Panc1 (cell line): ENCODE measurements around the gene MYO5B. TPM values are rescaled to one million over a fixed set of nuclear protein-coding genes. Genes with fewer than 3 reads are reported as not detected.

Experiments used
- ATAC-seq: fragments of 200-7000 bp; cut with Tn5 transposase; 2 replicates; pipeline ENCODE4 v1.9.1; 2020; ENCODE audit warnings: mild to moderate bottlenecking, moderate library complexity
- BruUV-seq: library from RNA; stranded (reverse); fragments of 400-500 nt; replicated peaks from 2 replicates; lab custom pipeline; 2021; lab: Mats Ljungman, UMichigan
- CTCF ChIA-PET: fragments of 300-600 bp; sonication (Branson Sonifier 250); formaldehyde crosslinking; loops from one replicate; lab custom pipeline; 2022; ENCODE audit warnings: antibody characterized with exemption; lab: Charles Lee
- POLR2A ChIA-PET: fragments of 300-600 bp; sonication (Branson Sonifier 250); formaldehyde crosslinking; loops from one replicate; lab custom pipeline; 2022; ENCODE audit warnings: antibody characterized with exemption; lab: Charles Lee
- DNase-seq: peaks from one replicate; pipeline ENCODE4 v3.0.0-alpha.2; 2010; ENCODE audit warnings: low read depth, low spot score
- H3K27ac ChIP-seq: 2 replicates; pipeline ENCODE4 v1.5.1; 2011; ENCODE audit warnings: mild to moderate bottlenecking, low read length, inconsistent platforms
- H3K27me3 ChIP-seq: fragments of 200-500 bp; sonication (Bioruptor generic); 2 replicates; pipeline ENCODE4 v1.6.0; 2014; ENCODE audit warnings: low read length, inconsistent platforms; ENCODE audit not compliant: control insufficient read depth, insufficient read depth
- H3K36me3 ChIP-seq: fragments of 200-500 bp; sonication (Bioruptor generic); 2 replicates; pipeline ENCODE4 v1.5.1; 2014; ENCODE audit warnings: inconsistent platforms, mild to moderate bottlenecking, low read length, moderate library complexity; ENCODE audit not compliant: control insufficient read depth, insufficient read depth
- H3K4me1 ChIP-seq: 2 replicates; pipeline ENCODE4 v1.5.1; 2011; ENCODE audit warnings: inconsistent platforms, mild to moderate bottlenecking, low read length, moderate library complexity; ENCODE audit not compliant: control insufficient read depth, insufficient read depth
- H3K4me3 ChIP-seq, 2 experiments: 2 replicates each; pipeline ENCODE4 v1.5.1; 2011 to 2012; ENCODE audit warnings: low read depth in 2 of 2, low read length in 2 of 2, mild to moderate bottlenecking in 2 of 2, inconsistent platforms in 1 of 2, moderate library complexity in 1 of 2
- H3K9me3 ChIP-seq: fragments of 200-500 bp; sonication (Bioruptor generic); 2 replicates; pipeline ENCODE4 v1.5.1; 2014; ENCODE audit warnings: low read depth, mild to moderate bottlenecking, inconsistent platforms, low read length, moderate library complexity; ENCODE audit not compliant: control insufficient read depth, insufficient read depth
- POLR2AphosphoS5 ChIP-seq: IDR thresholded peaks from 2 replicates; pipeline ENCODE4 v1.6.1; 2012; ENCODE audit warnings: mild to moderate bottlenecking, low read depth, low read length, moderate library complexity
- SIN3A ChIP-seq: IDR thresholded peaks from 2 replicates; pipeline ENCODE4 v1.6.1; 2012; ENCODE audit warnings: low read depth, mild to moderate bottlenecking, low read length, moderate library complexity, borderline replicate concordance; ENCODE audit not compliant: insufficient read depth
- TCF7L2 ChIP-seq: IDR thresholded peaks from 2 replicates; pipeline ENCODE4 v1.6.1; 2011; ENCODE audit warnings: mild to moderate bottlenecking, low read depth, low read length, inconsistent platforms
- in situ Hi-C: cut with HindIII; loops from 2 replicates; pipeline ENCODE4 v1.10.0; 2016; ENCODE audit warnings: low sequenced_read_pairs, low pct_unique_long_range_greater_than_20kb
- intact Hi-C: fragments of 100-400 bp; cut with micrococcal nuclease; formaldehyde crosslinking; loops from one replicate; pipeline ENCODE4 v1.10.0; 2022; ENCODE audit not compliant: unreplicated experiment
- total RNA-seq: library from RNA; stranded (reverse); gene quantifications from one replicate; pipeline ENCODE4 v1.2.1, GENCODE V29; 2021; ENCODE audit not compliant: unreplicated experiment
- TF ChIP-seq, protein P1 (sequence below): fragments of 450-650 bp; IDR thresholded peaks from 2 replicates; pipeline ENCODE4 v1.5.1; 2017; ENCODE audit warnings: mild to moderate bottlenecking
- TF ChIP-seq, protein P2 (sequence below), 2 experiments: IDR thresholded peaks; 2 replicates each; pipeline ENCODE4 v1.6.1; 2011 to 2012; ENCODE audit warnings: low read depth in 2 of 2, control low read depth in 1 of 2, low read length in 1 of 2, mild to moderate bottlenecking in 1 of 2, moderate library complexity in 1 of 2; ENCODE audit not compliant: insufficient read depth in 1 of 2

MYO5B gene
- total RNA-seq, 1 experiment from 2014 or later = 0.31 TPM

DNA sequence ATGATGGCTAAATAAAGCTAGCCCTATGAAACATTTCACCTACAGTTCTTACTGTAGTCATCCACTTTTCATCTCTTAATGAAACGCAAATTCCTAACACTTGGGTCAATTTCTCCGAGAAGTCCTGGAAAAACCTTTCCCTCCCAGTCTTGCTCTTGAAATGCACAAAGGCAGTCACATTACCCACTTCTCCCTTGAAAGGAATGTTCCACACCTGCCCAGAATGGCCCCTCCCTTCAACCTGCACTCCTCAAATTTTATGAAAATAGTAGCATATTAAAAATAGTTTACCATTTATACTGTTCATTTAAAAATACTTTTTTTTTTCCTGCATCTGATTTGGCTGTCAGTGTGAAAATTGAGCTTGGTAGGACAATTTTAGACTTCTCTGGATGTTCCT lies 316.9 kb downstream of the MYO5B start:
- ChIA-PET CTCF (no interaction called here), POLR2A (no interaction called here)
- in situ Hi-C loops (no loop called here), intact Hi-C loops (no loop called here)
- ATAC-seq = no peak
- no peak for DNase-seq
- no peaks in the 10 kb centered on the region for H3K9me3 ChIP-seq
- TF ChIP-seq POLR2AphosphoS5 (no peak), SIN3A (no peak), TCF7L2 (no peak)
- TF ChIP-seq, protein P1, sequence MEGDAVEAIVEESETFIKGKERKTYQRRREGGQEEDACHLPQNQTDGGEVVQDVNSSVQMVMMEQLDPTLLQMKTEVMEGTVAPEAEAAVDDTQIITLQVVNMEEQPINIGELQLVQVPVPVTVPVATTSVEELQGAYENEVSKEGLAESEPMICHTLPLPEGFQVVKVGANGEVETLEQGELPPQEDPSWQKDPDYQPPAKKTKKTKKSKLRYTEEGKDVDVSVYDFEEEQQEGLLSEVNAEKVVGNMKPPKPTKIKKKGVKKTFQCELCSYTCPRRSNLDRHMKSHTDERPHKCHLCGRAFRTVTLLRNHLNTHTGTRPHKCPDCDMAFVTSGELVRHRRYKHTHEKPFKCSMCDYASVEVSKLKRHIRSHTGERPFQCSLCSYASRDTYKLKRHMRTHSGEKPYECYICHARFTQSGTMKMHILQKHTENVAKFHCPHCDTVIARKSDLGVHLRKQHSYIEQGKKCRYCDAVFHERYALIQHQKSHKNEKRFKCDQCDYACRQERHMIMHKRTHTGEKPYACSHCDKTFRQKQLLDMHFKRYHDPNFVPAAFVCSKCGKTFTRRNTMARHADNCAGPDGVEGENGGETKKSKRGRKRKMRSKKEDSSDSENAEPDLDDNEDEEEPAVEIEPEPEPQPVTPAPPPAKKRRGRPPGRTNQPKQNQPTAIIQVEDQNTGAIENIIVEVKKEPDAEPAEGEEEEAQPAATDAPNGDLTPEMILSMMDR = no peak
- TF ChIP-seq, protein P2, sequence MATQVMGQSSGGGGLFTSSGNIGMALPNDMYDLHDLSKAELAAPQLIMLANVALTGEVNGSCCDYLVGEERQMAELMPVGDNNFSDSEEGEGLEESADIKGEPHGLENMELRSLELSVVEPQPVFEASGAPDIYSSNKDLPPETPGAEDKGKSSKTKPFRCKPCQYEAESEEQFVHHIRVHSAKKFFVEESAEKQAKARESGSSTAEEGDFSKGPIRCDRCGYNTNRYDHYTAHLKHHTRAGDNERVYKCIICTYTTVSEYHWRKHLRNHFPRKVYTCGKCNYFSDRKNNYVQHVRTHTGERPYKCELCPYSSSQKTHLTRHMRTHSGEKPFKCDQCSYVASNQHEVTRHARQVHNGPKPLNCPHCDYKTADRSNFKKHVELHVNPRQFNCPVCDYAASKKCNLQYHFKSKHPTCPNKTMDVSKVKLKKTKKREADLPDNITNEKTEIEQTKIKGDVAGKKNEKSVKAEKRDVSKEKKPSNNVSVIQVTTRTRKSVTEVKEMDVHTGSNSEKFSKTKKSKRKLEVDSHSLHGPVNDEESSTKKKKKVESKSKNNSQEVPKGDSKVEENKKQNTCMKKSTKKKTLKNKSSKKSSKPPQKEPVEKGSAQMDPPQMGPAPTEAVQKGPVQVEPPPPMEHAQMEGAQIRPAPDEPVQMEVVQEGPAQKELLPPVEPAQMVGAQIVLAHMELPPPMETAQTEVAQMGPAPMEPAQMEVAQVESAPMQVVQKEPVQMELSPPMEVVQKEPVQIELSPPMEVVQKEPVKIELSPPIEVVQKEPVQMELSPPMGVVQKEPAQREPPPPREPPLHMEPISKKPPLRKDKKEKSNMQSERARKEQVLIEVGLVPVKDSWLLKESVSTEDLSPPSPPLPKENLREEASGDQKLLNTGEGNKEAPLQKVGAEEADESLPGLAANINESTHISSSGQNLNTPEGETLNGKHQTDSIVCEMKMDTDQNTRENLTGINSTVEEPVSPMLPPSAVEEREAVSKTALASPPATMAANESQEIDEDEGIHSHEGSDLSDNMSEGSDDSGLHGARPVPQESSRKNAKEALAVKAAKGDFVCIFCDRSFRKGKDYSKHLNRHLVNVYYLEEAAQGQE (IDR thresholded peaks at IDR 0.05; ENCODE audit: insufficient read depth in 1 of 2, low read depth in 2 of 2, low read length in 1 of 2) = no peak
- no peak overlapping the region for H3K27ac ChIP-seq
- H3K27me3 ChIP-seq = peaks cover 5% of the 10 kb centered on the region; the same call in 1 of the 2 replicates
- H3K4me3 ChIP-seq = no peak overlapping the region
- no TSS peak for BruUV-seq
- no peaks in the 10 kb centered on the region for H3K36me3 ChIP-seq
- no peaks in the 10 kb centered on the region for H3K4me1 ChIP-seq

DNA sequence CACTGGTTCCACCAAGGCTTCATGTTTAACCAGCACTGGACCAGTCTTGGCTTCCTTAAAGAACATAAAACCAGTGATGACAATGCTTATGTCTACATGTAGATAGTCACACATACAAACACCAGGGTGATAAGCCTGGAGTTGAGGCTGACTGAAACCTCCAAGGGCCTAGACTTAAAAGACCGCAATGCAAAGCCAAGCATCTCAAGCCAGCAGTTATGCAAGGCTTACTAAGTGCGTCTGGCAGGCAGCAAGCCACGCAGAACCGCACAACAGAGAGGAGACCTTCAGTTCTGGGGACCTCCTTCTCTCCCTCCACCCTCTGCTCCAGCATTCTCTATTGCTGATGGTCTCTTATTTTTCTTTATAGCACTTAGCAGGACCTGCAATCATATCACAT lies 318.4 kb downstream of the MYO5B start:
- in situ Hi-C loops = no loop called here
- TF ChIP-seq, protein P1 = no peak
- TF ChIP-seq POLR2AphosphoS5 (no peak), SIN3A (no peak), TCF7L2 (no peak)
- TF ChIP-seq, protein P2 (IDR thresholded peaks at IDR 0.05; ENCODE audit: insufficient read depth in 1 of 2, low read depth in 2 of 2, low read length in 1 of 2) = no peak
- ATAC-seq (no peak), DNase-seq (no peak)
- no TSS peak for BruUV-seq
- Histone ChIP-seq H3K9me3 (no peaks in the 10 kb centered on the region), H3K4me3 (no peak overlapping the region), H3K4me1 (no peaks in the 10 kb centered on the region), H3K27me3 (peaks cover 3% of the 10 kb centered on the region; the same call in 1 of the 2 replicates), H3K36me3 (no peaks in the 10 kb centered on the region), H3K27ac (no peak overlapping the region)
- intact Hi-C loops = no loop called here
- POLR2A ChIA-PET = no interaction called here
- CTCF ChIA-PET = no interaction called here
